Esophagus muscularis mucosa (tissue), 4 donors: ENCODE results near the gene OR6X1. TPM values are rescaled to one million over a fixed set of nuclear protein-coding genes. Genes with fewer than 3 reads are reported as not detected.

Source experiments
- DNase-seq: peaks from one replicate; pipeline ENCODE4 v3.0.0-alpha.2; 2017; ENCODE audit errors: extremely low spot score
- H3K27ac ChIP-seq, 4 donors: fragments of 200-600 bp; sonication (generic); replicated peaks in 1 of 4; 1 replicate in 3 of 4; 2 replicates in 1 of 4; pipeline ENCODE4 v1.5.1; 2016 to 2019; ENCODE audit warnings: mild to moderate bottlenecking in 1 of 4
- H3K27me3 ChIP-seq, 4 donors: fragments of 200-600 bp; sonication (generic); one replicate each; pipeline versions ENCODE4 v1.5.1 to v1.6.0; 2016 to 2019
- H3K36me3 ChIP-seq, 4 donors: fragments of 200-600 bp; sonication (generic); one replicate each; pipeline ENCODE4 v1.5.1; 2016 to 2019
- H3K4me1 ChIP-seq, 4 donors: fragments of 200-600 bp; sonication (generic); one replicate each; pipeline ENCODE4 v1.5.1; 2016 to 2019
- H3K4me3 ChIP-seq, 4 donors: fragments of 200-600 bp; sonication (generic); 1 replicate in 2 of 4; 2 replicates in 2 of 4; pipeline ENCODE4 v1.5.1; 2016 to 2019; ENCODE audit warnings: mild to moderate bottlenecking in 4 of 4, moderate library complexity in 1 of 4
- H3K9me3 ChIP-seq, 4 donors: fragments of 200-600 bp; sonication (generic); 1 replicate in 3 of 4; 2 replicates in 1 of 4; pipeline ENCODE4 v1.5.1; 2016 to 2019
- CTCF ChIP-seq, 3 experiments: fragments of 200-600 bp in 2 of 3; fragments of 450-650 bp in 1 of 3; sonication (generic) in 2 of 3; IDR thresholded peaks; one replicate each; pipeline ENCODE4 v1.5.1; 2017 to 2019; ENCODE audit warnings: antibody characterized with exemption in 3 of 3, mild to moderate bottlenecking in 2 of 3, moderate library complexity in 1 of 3
- EP300 ChIP-seq: sonication (generic); formaldehyde crosslinking; IDR thresholded peaks from one replicate; pipeline ENCODE4 v1.6.1; 2017; ENCODE audit warnings: antibody characterized with exemption
- POLR2A ChIP-seq: fragments of 450-650 bp; IDR thresholded peaks from one replicate; pipeline ENCODE4 v1.6.1; 2017; ENCODE audit warnings: antibody characterized with exemption, moderate library complexity, mild to moderate bottlenecking, low read depth
- POLR2AphosphoS5 ChIP-seq, 2 donors: sonication (generic); formaldehyde crosslinking; IDR thresholded peaks; one replicate each; pipeline ENCODE4 v1.6.1; 2017; ENCODE audit warnings: antibody characterized with exemption in 2 of 2
- WGBS: methylation state at CpG from one replicate; pipeline ENCODE4 v1.1.5; 2018; 5-methylcytosine and 5-hydroxymethylcytosine counted together
- intact Hi-C: fragments of 100-400 bp; cut with DNase I; formaldehyde crosslinking; loops from one replicate; pipeline ENCODE4 v1.15.1; 2023
- total RNA-seq, 4 donors: library from RNA; depleted of rRNA; stranded (reverse); fragments of >200 nt; gene quantifications; one replicate each; pipeline versions ENCODE4 v1.1.0 to v1.2.1, GENCODE V29; 2016

OR6X1 gene
- total RNA-seq, 4 donors from 2014 or later = not detected

- Histone ChIP-seq H3K27ac (no peak overlapping the region), H3K27me3 (no peaks in the 10 kb centered on the region), H3K4me3 (no peak overlapping the region), H3K9me3 (no peaks in the 10 kb centered on the region), H3K4me1 (no peaks in the 10 kb centered on the region), H3K36me3 (no peaks in the 10 kb centered on the region)
- intact Hi-C loops = no loop called here
- 83% methylated on average over 5 of the region's 5 CpGs for WGBS
- TF ChIP-seq EP300 = no peak
- TF ChIP-seq POLR2AphosphoS5 (IDR thresholded peaks at IDR 0.05) = no peak
- TF ChIP-seq POLR2A = no peak
- TF ChIP-seq CTCF (IDR thresholded peaks at IDR 0.05) = no peak
- no peak for DNase-seq
Measured at GRCh38 chr11:123798513-123799252, 44.4 kb upstream of the OR6X1 start.

- WGBS = 73% methylated on average over 4 of the region's 4 CpGs
- H3K36me3 ChIP-seq = no peaks in the 10 kb centered on the region
- H3K27me3 ChIP-seq = no peaks in the 10 kb centered on the region
- H3K27ac ChIP-seq = no peak overlapping the region
- intact Hi-C loops = no loop called here
- no peaks in the 10 kb centered on the region for H3K9me3 ChIP-seq
- DNase-seq = no peak
- H3K4me3 ChIP-seq = no peak overlapping the region
- no peak for TF ChIP-seq EP300
- H3K4me1 ChIP-seq = no peaks in the 10 kb centered on the region
Measured at GRCh38 chr11:123798079-123798478, 43.8 kb upstream of the OR6X1 start.

- intact Hi-C loops = no loop called here
- no peak overlapping the region for H3K4me3 ChIP-seq
- H3K36me3 ChIP-seq = no peaks in the 10 kb centered on the region
- no peak for DNase-seq
- no peak for TF ChIP-seq CTCF (IDR thresholded peaks at IDR 0.05)
- H3K9me3 ChIP-seq = no peaks in the 10 kb centered on the region
- H3K27ac ChIP-seq = no peak overlapping the region
- 77% methylated on average over 10 of the region's 10 CpGs for WGBS
- no peaks in the 10 kb centered on the region for H3K27me3 ChIP-seq
- H3K4me1 ChIP-seq = no peaks in the 10 kb centered on the region
Measured at GRCh38 chr11:123797541-123797940, 43.2 kb upstream of the OR6X1 start.

GRCh38 chr11:123797114-123797513 lies 42.8 kb upstream of the OR6X1 start:
- H3K4me1 ChIP-seq = no peaks in the 10 kb centered on the region
- intact Hi-C loops = no loop called here
- TF ChIP-seq EP300 (no peak), POLR2AphosphoS5 (IDR thresholded peaks at IDR 0.05) (no peak), CTCF (IDR thresholded peaks at IDR 0.05) (no peak), POLR2A (no peak)
- H3K36me3 ChIP-seq = no peaks in the 10 kb centered on the region
- no peaks in the 10 kb centered on the region for H3K27me3 ChIP-seq
- DNase-seq = no peak
- 41% methylated on average over 4 of the region's 4 CpGs for WGBS
- H3K9me3 ChIP-seq = no peaks in the 10 kb centered on the region
- no peak overlapping the region for H3K27ac ChIP-seq
- no peak overlapping the region for H3K4me3 ChIP-seq

GRCh38 chr11:123796226-123796625 lies 41.9 kb upstream of the OR6X1 start:
- no peak for DNase-seq
- H3K27me3 ChIP-seq = no peaks in the 10 kb centered on the region
- H3K9me3 ChIP-seq = no peaks in the 10 kb centered on the region
- 85% methylated on average over 1 of the region's 1 CpG for whole genome bisulfite sequencing
- intact Hi-C loops = no loop called here
- H3K27ac ChIP-seq = no peak overlapping the region
- H3K4me3 ChIP-seq = no peak overlapping the region
- TF ChIP-seq CTCF (IDR thresholded peaks at IDR 0.05) = no peak
- TF ChIP-seq POLR2AphosphoS5 (IDR thresholded peaks at IDR 0.05) = no peak
- no peak for TF ChIP-seq POLR2A
- H3K36me3 ChIP-seq = no peaks in the 10 kb centered on the region
- H3K4me1 ChIP-seq = no peaks in the 10 kb centered on the region
